ENCODE data around the gene CEP131.

Gene CEP131

DNA sequence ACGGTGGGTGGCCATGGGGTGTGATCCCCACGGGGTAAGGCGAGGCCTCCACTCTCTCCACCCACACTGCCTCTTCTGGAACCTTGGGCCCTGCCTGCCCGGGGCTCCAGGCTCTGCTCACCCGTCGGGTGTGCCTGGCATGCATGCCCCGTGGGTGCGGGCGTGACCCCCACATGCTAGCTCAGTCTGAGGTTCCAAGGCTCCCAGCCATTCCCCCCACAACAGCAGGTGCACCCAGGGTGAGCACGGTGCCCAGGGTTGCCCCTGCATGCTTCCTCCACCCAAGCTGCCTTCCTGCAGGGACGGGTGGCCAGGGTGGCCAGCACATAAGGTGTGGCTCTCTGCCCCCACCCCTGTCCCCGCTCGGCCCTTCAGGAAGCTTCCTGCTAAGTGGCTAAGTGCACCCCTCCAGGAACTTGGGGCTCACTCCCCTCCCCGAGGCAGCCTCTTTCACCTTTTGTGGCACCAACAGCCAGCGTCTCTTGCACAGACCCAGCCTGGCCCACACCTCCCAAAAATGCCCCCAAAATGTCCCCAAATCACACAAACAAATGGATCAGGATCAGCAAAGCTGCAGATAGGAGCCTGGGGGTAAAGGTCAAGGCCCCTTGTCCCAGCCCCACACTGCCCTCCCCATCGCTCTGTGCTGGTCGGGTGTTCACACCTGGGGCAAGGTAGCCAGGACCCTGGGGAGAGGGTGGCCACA lies 78.9 kb downstream of the CEP131 start:
- DNase-seq: no peak

DNA sequence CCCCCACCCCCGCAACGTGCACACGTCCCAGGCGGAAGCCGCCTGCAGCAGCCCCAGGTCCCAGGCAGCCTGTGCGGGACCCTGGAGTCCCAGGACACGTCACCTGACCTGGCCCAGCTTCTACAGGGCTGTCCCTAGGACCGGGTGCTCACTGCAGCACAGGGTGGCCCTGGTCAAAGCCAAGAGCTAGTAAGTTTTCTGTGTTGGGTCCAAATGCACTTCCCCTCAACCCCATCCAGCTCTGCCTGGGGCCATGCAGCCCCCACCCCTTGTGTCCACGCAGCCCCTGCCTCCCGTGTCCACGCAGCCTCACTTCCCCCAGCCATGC lies 79.6 kb downstream of the CEP131 start:
- DNase-seq: no peak

DNA sequence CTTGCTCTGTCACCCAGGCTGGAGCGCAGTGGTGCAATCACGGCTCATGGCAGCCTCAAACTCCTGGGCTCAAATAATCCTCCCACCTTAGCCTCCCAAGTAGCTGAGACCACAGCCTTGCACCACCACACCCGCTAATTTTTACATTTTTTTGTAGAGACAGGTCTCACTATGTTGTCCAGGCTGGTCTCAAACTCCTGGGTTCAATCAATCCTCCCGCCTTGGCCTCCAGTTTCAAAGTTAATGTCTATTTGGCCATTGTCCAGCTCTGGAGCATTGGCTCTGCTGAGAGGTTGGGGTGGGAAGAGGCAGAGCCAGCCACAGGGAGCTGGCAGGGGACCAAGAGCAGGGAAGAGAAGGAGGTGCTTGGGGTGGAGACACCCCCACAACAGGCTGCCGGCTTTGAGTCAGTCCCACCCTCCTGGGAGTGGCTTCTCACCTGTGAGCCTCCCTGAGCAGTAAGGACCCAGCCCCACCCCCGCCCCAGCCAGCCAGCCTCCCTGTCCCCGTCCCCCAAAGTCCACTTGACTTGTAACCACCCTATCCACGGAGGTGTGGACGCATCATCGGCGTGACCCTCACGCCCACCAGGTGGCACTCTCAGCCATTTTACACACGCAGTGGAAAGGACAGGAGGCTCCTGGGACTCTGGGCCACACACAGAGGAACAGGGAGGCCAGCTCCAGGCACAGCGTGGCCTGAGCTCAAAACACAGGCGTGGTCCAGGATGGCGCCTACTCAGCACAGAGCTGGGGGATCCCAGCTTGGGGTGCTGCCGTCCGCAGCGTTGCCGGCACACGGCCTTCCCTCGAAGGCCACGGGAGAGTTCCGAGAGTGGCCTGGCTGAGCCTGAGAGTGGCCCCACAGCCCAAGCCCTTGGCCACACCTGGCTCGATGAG lies 80.2 kb downstream of the CEP131 start:
- DNase-seq: peak; percentile 83

DNA sequence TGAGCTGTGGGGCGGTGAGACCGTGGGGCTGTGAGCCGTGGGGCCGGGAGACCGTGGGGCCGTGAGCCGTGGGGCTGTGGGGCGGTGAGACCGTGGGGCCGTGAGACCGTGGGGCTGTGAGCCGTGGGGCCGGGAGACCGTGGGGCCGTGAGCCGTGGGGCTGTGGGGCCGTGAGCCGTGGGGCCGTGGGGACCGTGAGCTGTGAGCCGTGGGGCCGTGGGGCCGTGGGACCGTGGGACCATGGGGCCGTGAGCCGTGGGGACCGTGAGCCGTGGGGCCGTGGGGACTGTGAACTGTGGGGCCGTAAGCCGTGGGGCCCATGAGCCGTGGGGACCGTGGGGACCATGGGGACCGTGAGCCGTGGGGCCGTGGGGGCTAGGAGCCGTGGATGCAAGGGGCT lies 82.1 kb downstream of the CEP131 start:
- no peak for DNase-seq

DNA sequence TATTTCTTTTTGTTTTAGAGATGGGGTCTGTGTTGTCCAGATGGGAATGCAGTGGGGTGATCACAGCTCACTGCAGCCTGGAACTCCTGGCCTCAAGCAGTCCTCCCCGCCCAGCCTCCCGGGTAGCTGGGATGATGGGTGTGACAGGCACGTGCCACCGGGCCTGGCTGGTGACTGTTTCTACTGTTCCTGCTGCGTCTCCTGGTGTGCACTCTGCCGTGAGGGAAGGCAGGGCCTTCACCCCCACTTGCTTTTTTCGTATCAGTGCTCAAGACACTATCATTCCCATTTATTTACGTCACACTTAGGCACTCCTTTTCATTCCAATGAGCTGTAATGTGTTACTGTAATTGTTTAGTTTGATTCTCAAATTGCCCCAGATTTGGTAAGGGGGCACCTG lies 82.7 kb downstream of the CEP131 start:
- no peak for DNase-seq

Data from NCI-H1105 (cell line).